Endometrial microvascular endothelial cells (primary cell): ENCODE data around the gene P2RX7. TPM values are rescaled to one million over a fixed set of nuclear protein-coding genes. Genes with fewer than 3 reads are reported as not detected.
"Not testable (repeated sequence)": the region's sequence is repeated elsewhere in the genome, so short reads cannot be mapped to it uniquely, and the experiment has no call there.

Experiments used
- in situ Hi-C: cut with HindIII; loops from 2 replicates; pipeline ENCODE4 v1.10.0; 2017; ENCODE audit warnings: low sequenced_read_pairs, low pct_unique_long_range_greater_than_20kb; ENCODE audit errors: inconsistent ontology term
- total RNA-seq: library from RNA; depleted of rRNA; stranded (reverse); fragments of >200 nt; gene quantifications from one replicate; pipeline ENCODE4 v1.2.3, GENCODE V29; 2015; ENCODE audit errors: inconsistent ontology term

The P2RX7 gene
- total RNA-seq, 1 donor from 2014 or later, result 2.3 TPM

- in situ Hi-C loops, result no loop called here
Observed at GRCh38 chr12:121162384-121162783, 29.7 kb downstream of the P2RX7 start.

DNA sequence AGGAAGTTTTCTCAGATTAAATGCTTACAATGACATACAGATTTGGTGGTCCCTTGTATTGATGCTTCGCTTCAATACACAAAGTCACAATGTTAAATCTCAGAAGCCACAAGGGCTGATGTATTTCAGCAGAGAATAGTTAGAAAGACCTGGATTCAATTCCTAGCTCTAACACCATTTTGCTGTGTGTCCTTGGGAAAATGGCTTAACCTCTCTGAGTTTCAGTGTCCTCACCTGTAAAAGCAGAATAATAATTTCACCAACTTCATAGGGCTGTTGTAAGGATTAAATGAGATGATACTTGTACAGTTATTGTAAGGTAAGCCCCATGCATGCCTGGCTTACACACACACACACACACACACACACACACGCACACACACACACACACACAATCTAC is 30.3 kb downstream of the P2RX7 start:
- in situ Hi-C loops, result no loop called here

DNA sequence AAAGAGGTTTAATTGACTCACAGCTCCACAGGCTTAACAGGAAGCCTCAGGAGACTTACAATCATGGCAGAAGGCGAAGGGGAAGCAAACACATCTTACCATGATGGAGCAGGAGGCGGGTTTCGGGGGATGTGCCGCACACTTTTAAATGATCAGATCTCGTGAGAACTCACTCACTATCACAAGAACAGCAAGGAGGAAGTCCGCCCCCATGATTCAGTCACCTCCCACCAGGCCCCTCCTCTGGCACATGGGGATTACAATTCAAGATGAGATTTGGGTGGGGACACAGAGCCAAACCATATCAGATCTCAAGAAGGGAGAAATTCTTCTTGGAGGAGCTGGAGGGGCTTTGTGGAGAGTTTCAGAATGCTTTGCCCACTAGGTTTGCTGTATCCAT is 32.2 kb downstream of the P2RX7 start:
- in situ Hi-C loops, result not testable (repeated sequence)

GRCh38 chr12:121165316-121165715 is 32.6 kb downstream of the P2RX7 start:
- in situ Hi-C loops, result no loop called here

DNA sequence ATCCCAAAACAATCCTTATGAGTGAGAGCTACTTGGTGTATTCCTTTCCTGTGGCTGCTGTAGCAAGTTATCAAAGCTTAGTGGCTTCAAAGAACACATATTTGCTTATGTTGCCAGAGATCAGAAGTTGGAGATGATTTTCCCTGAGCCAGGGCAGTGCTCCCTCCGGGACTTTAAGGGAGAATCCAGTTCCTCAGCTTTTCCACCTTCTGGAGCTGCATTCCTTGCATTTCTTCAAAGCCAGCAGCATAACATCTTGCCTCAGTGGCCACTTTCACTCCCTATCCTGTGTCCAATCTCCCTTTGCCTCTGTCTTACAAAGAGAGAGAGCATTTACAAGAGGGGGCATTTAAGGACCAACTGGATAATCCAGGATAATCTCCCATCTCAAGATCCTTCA is 33.7 kb downstream of the P2RX7 start:
- in situ Hi-C loops, result no loop called here

- in situ Hi-C loops, result no loop called here
Observed at GRCh38 chr12:121167232-121167820, 34.6 kb downstream of the P2RX7 start.

GRCh38 chr12:121167951-121168350 is 35.3 kb downstream of the P2RX7 start:
- in situ Hi-C loops, result no loop called here

GRCh38 chr12:121170151-121170550 is 37.5 kb downstream of the P2RX7 start:
- in situ Hi-C loops, result no loop called here

DNA sequence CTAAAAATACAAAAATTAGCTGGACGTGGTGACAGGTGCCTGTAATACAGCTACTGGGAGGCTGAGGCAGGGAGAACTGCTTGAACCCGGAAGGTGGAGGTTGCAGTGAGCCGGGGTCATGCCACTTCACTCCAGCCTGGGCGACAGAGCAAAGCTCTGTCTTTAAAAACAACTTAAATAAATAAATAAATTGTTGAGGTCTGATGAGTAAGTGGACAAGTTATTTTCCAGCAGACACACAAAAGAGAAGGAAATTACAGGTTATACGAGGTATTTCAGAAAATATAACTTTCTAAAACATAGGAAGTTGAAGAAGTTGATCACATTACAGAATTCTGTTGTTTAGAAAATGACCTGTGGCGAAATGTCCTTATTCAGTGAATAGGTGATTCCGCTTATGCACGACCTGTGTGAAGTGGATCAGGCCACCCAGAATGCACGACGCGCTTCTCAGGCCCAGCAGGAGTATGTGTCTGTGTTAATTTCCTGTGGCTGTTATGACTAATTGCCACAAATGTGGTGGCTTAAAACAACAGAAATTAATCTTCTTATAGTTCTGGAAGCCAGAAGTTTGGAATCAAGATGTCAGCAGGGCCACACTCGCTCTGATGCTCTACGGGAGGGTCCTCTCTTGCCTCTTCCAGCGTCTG is 38.1 kb downstream of the P2RX7 start:
- in situ Hi-C loops, result no loop called here

DNA sequence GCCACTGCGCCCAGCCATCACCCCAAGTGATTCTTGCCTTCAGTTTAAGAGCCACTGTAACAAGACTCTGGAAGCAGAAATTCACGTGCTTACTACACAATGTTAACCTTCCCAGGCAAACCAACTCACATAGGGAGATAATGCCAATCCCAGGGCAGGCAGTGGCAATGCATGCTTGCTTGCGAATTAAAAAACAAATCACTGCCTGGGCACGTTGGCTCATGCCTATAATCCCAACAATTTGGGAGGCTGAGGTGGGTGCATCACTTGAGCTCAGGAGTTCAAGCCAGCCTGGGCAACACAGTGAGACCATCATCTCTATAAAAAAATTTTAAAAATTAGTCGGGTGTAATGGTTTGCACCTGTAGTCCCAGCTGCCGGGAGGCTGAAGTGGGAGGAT is 39.5 kb downstream of the P2RX7 start:
- in situ Hi-C loops, result no loop called here

DNA sequence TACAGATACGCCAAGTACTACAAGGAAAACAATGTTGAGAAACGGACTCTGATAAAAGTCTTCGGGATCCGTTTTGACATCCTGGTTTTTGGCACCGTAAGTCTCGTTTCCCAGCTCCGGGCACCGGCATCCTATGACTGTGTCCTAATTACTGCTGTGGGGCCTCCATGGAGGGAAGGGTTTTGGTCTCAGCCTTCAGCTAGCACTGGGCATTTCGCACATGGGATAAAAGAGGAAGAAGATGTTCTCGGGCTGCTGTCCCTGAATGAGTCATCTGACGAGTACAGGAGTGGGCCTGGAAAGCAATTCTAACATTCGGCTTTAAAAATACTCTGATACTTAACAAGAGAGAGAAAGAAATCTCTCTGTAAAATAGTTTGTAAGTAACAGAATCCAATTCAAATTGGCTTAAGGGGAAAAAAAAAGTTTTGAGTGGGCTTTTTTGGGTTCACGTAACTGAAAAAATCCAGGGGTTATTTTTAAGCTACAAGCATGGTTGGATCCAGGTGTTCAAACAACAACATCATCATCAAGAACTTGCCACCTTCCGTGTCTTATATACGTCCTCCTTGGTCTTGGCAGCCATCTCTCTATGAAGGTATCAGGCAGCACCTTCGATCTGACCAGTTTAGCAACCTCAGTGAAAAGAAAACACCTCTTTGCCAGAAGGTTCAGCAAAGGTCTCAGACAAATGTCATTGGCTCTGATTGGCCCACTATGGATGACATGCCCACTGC is 42.9 kb downstream of the P2RX7 start:
- in situ Hi-C loops, result no loop called here

DNA sequence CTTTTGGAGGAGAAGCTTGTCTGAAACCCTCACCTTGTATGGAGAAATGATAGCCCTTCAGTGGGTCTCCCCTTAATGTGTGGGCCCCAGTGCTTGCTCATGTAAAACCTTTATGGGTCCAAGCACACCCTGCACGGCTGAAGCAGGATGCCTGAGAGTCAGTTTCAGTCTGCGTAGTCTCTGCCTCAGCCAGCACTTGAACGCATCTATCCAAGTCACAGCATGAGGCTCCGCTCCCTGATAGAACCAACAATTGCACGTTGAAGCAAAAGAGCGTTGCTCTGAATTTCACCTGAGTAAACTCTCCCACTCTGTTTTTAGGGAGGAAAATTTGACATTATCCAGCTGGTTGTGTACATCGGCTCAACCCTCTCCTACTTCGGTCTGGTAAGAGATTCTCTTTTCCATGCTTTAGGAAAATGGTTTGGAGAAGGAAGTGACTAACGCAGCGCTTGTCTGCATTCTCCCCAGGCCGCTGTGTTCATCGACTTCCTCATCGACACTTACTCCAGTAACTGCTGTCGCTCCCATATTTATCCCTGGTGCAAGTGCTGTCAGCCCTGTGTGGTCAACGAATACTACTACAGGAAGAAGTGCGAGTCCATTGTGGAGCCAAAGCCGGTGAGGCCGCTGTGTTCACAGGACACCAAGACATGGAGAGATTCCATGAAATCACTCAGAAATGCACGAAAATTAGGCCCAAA is 44.3 kb downstream of the P2RX7 start:
- in situ Hi-C loops, result no loop called here

GRCh38 chr12:121181181-121181580 is 48.5 kb downstream of the P2RX7 start:
- in situ Hi-C loops, result no loop called here

GRCh38 chr12:121182222-121182893 is 49.7 kb downstream of the P2RX7 start:
- in situ Hi-C loops, result no loop called here

DNA sequence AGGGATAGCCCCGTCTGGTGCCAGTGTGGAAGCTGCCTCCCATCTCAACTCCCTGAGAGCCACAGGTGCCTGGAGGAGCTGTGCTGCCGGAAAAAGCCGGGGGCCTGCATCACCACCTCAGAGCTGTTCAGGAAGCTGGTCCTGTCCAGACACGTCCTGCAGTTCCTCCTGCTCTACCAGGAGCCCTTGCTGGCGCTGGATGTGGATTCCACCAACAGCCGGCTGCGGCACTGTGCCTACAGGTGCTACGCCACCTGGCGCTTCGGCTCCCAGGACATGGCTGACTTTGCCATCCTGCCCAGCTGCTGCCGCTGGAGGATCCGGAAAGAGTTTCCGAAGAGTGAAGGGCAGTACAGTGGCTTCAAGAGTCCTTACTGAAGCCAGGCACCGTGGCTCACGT is 51.7 kb downstream of the P2RX7 start:
- in situ Hi-C loops, result no loop called here

DNA sequence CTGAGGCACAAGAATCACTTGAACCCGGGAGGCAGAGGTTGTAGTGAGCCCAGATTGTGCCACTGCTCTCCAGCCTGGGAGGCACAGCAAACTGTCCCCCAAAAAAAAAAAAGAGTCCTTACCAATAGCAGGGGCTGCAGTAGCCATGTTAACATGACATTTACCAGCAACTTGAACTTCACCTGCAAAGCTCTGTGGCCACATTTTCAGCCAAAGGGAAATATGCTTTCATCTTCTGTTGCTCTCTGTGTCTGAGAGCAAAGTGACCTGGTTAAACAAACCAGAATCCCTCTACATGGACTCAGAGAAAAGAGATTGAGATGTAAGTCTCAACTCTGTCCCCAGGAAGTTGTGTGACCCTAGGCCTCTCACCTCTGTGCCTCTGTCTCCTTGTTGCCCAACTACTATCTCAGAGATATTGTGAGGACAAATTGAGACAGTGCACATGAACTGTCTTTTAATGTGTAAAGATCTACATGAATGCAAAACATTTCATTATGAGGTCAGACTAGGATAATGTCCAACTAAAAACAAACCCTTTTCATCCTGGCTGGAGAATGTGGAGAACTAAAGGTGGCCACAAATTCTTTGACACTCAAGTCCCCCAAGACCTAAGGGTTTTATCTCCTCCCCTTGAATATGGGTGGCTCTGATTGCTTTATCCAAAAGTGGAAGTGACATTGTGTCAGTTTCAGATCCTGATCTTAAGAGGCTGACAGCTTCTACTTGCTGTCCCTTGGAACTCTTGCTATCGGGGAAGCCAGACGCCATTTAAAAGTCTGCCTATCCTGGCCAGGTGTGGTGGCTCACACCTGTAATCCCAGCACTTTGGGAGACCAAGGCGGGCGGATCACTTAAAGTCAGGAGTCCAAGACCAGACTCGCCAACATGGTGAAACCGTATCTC is 52.6 kb downstream of the P2RX7 start:
- in situ Hi-C loops, result no loop called here

- in situ Hi-C loops, result no loop called here
Observed at GRCh38 chr12:121186826-121187225, 54.1 kb downstream of the P2RX7 start.

DNA sequence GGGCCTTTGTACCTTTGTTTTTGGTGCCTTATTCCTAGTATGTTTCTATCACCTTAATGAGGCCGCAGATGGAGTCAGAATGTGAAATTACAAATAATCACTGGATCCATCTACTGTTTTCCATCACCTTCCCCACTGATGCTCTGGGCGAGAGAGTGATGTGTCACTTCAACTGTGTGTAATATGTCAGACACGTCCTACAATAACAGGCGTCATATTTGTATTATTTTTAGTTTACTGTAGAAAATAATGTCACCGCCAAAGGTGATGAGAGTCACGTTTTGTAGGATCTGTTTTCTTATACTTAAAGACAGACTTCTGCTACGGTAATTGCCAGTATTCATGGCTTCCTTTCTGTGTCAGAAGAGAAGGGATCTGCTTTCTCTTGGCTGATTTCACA is 54.8 kb downstream of the P2RX7 start:
- in situ Hi-C loops, result no loop called here
